T-cell (primary cell): ENCODE measurements around the gene MAP2K3. TPM values are rescaled to one million over a fixed set of nuclear protein-coding genes. Genes with fewer than 3 reads are reported as not detected.

Source experiments
- total RNA-seq, 35 experiments: library from RNA in 6 of 35; stranded (reverse) in 6 of 35; fragments of 120-200 nt in 1 of 35; gene quantifications; one replicate each; pipeline versions ENCODE4 v1.2.1 to v1.2.4 and lab custom pipeline; 2013 to 2026

The MAP2K3 gene
- total RNA-seq, 5 donors from 2014 or later (not counting 1 experiment from before 2014, with no cell fraction given) = 36.9 to 61.3 (median 57.1) TPM

Other genes with a start within 250 kb of the MAP2K3 start
- 100 to 1,000 TPM; 128 to 184 (median 136) TPM for gene USP22, start 241.7 kb upstream of the MAP2K3 start, total RNA-seq
- 1 to 10 TPM; 5.8 to 9.2 (median 8.1) TPM for gene DHRS7B, start 157.7 kb upstream of the MAP2K3 start, total RNA-seq
- 10 to 100 TPM; 12.9 to 22.9 (median 20.0) TPM for gene TMEM11, start 70.5 kb upstream of the MAP2K3 start, total RNA-seq
- 10 to 100 TPM in 2 of 5 donors, 1 to 10 TPM in 3; 7.2 to 11.1 (median 9.6) TPM for gene NATD1, start 31.3 kb upstream of the MAP2K3 start, total RNA-seq
- under 1 TPM; 0.03 to 0.23 (median 0.10) TPM for gene KCNJ12, start 91.6 kb downstream of the MAP2K3 start, total RNA-seq